IPS-18c (cell line): ENCODE measurements around the gene KSR2.
"Not testable (repeated sequence)": the region's sequence is repeated elsewhere in the genome, so short reads cannot be mapped to it uniquely, and the experiment has no call there.

ENCODE experiments used
- H3K4me3 ChIP-seq: 2 replicates; pipeline ENCODE4 v1.7.0; 2013; ENCODE audit warnings: low read depth, mild to moderate bottlenecking, low read length, moderate library complexity; ENCODE audit not compliant: insufficient read depth
- H3K9me3 ChIP-seq: one replicate; pipeline ENCODE4 v1.6.1; 2013; ENCODE audit warnings: mild to moderate bottlenecking, low read length, moderate library complexity; ENCODE audit not compliant: control insufficient read depth, insufficient read depth

KSR2 gene

DNA sequence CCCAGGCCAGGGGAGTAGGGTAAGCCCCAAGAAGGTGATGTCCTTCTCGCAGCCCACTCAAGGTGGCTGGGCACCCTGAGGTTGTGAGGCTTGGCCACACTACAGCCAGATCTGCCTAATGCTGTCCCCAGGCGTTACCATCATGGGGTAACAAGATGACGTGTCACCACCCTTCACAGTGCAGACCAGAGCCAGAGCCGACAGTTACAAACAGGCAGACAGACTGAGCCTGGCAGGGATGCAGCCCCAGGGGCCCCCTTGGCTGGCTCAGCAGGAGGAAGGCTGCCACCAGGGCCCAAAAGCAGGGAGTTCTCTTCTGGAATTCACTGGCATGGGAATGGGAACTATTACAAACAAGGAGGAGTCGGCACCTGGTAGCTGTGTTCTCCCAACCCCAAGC, 304.6 kb downstream of the KSR2 start:
- Histone ChIP-seq H3K9me3 (no peaks in the 10 kb centered on the region), H3K4me3 (no peak overlapping the region)

- H3K4me3 ChIP-seq, result no peak overlapping the region
- no peaks in the 10 kb centered on the region for H3K9me3 ChIP-seq
These were observed 306.0 kb downstream of the KSR2 start for GRCh38 chr12:117662620-117663395.

GRCh38 chr12:117662220-117662619, 306.6 kb downstream of the KSR2 start:
- Histone ChIP-seq H3K9me3 (no peaks in the 10 kb centered on the region), H3K4me3 (no peak overlapping the region)

DNA sequence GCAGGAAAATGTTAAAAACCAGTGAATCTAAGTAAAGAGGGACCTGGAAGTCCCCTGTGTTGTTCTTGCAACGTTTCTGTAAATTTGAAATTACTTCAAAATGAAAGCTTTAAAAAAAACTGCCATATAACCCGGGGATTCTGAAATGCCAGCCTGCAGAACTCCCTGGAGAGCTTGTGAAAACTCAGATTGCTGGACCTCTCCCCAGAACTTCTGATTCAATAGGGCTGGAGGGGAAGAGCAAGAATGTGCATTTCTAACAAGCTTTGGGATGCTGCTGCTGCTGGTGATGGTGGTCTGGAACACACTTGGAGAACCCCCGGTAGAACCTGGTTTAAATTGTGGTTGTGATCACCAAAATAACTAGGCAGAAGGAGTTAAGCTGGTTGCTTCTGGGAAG, 307.3 kb downstream of the KSR2 start:
- no peak overlapping the region for H3K4me3 ChIP-seq
- no peaks in the 10 kb centered on the region for H3K9me3 ChIP-seq

DNA sequence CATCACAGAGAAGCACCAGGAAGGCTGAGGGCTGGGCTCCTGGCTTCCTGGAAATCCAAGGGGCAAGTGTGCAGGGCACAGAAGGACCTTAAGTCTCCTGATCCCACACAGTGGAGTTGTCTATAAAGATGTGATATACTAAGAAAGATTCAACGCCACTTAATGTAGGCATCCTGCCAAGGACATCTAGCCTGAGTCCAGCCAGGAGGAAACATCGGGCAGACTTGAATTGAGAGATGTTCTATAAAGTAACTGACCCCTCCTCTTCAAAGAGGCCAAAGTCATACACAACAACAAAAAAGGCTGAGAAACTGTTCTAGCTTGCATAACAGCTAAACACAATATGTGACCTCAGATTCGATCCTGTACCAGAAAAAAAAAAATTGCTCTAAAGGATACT, 307.9 kb downstream of the KSR2 start:
- Histone ChIP-seq H3K9me3 (no peaks in the 10 kb centered on the region), H3K4me3 (no peak overlapping the region)

GRCh38 chr12:117658226-117658625, 310.6 kb downstream of the KSR2 start:
- Histone ChIP-seq H3K9me3 (no peaks in the 10 kb centered on the region), H3K4me3 (no peak overlapping the region)

- peaks cover 2% of the 10 kb centered on the region for H3K9me3 ChIP-seq
- H3K4me3 ChIP-seq, result no peak overlapping the region
These were observed 319.0 kb downstream of the KSR2 start for GRCh38 chr12:117649796-117650195.

DNA sequence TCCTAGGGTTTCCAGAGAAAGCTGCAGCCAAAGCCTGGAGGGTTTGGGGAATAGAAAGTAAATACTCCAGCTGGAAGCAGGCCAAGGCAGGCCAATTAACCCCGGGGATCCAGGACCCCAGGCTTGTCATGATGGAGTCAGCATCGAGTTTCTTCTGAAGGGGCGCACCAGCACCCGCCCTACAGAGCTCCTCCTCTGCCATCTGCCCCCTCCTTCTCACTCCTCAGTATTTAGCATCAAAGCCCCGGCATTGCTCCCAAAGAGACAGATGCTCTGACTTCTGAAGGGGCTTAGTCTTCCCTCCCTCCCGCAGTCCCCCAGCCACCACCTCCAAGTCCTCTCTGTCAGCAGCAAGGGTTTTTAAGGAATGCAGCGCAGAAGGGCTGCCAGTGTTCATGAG, 322.3 kb downstream of the KSR2 start:
- H3K9me3 ChIP-seq, result peaks cover 1% of the 10 kb centered on the region
- no peak overlapping the region for H3K4me3 ChIP-seq

- no peak overlapping the region for H3K4me3 ChIP-seq
- H3K9me3 ChIP-seq, result no peaks in the 10 kb centered on the region
These were observed 323.3 kb downstream of the KSR2 start for GRCh38 chr12:117645473-117645872.

- Histone ChIP-seq H3K9me3 (no peaks in the 10 kb centered on the region), H3K4me3 (no peak overlapping the region)
These were observed 324.8 kb downstream of the KSR2 start for GRCh38 chr12:117643971-117644370.

- Histone ChIP-seq H3K9me3 (no peaks in the 10 kb centered on the region), H3K4me3 (no peak overlapping the region)
These were observed 326.9 kb downstream of the KSR2 start for GRCh38 chr12:117641885-117642284.

- Histone ChIP-seq H3K4me3 (no peak overlapping the region), H3K9me3 (no peaks in the 10 kb centered on the region)
These were observed 328.3 kb downstream of the KSR2 start for GRCh38 chr12:117640511-117640910.

- no peaks in the 10 kb centered on the region for H3K9me3 ChIP-seq
- no peak overlapping the region for H3K4me3 ChIP-seq
These were observed 339.3 kb downstream of the KSR2 start for GRCh38 chr12:117629454-117629853.

DNA sequence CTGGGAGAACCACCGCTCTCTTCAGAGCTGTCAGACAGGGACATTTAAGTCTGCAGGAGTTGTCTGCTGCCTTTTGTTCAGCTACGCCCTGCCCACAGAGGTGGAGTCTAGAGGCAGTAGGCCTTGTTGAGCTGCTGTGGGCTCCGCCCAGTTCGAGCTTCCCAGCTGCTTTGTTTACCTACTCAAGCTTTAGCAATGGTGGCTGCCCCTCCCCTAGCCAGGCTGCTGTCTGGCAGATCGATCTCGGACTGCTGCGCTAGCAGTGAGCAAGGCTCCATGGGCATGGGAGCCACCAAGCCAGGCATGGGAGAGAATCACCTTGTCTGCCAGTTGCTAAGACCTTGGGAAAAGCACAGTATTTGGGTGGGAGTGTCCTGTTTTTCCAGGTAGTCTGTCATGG, 340.1 kb downstream of the KSR2 start:
- H3K9me3 ChIP-seq, H3K4me3 ChIP-seq: not testable (repeated sequence)

DNA sequence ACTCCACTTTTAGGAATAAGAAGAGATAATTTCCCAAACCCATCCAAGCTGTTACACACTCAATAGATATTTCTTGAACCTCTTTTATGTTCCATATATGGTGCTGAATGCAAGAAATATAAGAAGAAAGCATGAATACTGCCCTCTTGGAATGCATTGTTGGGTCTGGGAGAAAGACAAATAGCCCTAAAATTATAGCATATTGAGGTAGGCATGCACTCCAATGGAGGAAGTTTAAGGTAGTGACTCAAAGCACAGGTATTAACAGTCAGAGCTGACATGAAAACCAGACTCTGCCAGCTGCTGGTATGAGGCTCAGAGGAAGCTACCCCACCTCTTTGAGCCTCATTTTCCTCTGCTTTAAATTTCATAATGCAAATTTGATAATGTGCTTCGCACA, 346.0 kb downstream of the KSR2 start:
- Histone ChIP-seq H3K4me3 (no peak overlapping the region), H3K9me3 (no peaks in the 10 kb centered on the region)

DNA sequence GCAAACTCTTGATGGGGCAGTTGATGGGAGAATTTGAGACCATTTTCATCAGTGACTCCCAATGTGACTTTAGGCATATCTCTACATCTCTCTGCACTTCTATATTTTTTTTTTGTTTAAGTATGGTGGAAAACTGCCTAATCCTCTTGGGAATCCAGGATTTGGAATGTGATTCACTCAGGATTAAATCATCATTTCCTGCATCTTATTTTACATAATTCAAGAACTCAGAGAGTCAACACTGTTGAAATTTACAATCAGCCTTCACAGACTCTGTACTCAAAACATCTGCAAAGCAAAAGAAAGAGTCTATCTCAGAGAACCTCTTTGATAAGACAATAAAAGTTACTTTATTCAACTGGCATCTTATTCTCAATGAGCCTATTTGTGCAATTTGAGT, 346.7 kb downstream of the KSR2 start:
- no peak overlapping the region for H3K4me3 ChIP-seq

DNA sequence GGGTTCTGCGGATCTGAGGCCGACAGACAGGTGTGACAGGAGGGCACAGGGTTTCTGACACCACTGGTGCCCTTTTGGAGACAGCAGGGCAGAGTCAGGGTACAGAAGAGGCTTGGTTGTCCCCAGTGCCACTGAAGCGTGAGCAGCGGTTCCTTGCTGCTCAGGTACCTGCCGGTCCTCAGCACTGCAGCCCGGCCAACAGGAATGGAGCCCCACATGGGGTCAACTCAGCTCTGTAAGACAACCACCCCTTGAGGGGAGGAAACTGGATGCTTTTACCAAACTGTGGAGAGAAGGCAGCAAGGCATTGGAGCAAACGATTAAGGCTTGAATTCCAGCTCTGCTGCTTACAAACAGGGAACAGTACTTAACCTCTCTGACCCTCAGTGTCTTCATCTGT, 361.0 kb downstream of the KSR2 start:
- Histone ChIP-seq H3K4me3 (no peak overlapping the region), H3K9me3 (no peaks in the 10 kb centered on the region)

More for the DNA sequence above, 346.7 kb downstream of the KSR2 start:
- H3K9me3 ChIP-seq, result no peaks in the 10 kb centered on the region

GRCh38 chr12:117606945-117607344, 361.8 kb downstream of the KSR2 start:
- Histone ChIP-seq H3K4me3 (no peak overlapping the region), H3K9me3 (no peaks in the 10 kb centered on the region)

- H3K4me3 ChIP-seq, result no peak overlapping the region
- H3K9me3 ChIP-seq, result no peaks in the 10 kb centered on the region
These were observed 362.8 kb downstream of the KSR2 start for GRCh38 chr12:117606024-117606423.
